Activated CD4-positive, alpha-beta T cell treated with anti-CD3 and anti-CD28 coated beads, Interleukin-2, amount 50 U/mL, for 4 hours (primary cell): ENCODE results near the gene GDI1.

Experiments
- DNase-seq, 2 experiments: peaks; one replicate each; pipeline ENCODE4 v3.0.0-alpha.2; 2020

The GDI1 gene

DNA sequence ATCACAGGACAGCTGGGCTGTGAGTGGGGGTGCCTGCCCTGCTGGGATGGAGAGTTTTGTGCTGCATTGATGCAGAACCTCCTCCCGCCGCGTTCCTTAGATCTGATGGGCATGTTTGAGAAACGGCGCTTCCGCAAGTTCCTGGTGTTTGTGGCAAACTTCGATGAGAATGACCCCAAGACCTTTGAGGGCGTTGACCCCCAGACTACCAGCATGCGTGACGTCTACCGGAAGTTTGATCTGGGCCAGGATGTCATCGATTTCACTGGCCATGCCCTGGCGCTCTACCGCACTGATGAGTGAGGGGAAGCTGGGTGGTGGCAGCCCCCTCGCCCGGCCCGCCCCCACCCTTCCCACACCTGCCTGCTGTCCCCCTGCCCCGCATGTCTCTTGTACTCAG is 2.9 kb downstream of the GDI1 start:
- no peak for DNase-seq

DNA sequence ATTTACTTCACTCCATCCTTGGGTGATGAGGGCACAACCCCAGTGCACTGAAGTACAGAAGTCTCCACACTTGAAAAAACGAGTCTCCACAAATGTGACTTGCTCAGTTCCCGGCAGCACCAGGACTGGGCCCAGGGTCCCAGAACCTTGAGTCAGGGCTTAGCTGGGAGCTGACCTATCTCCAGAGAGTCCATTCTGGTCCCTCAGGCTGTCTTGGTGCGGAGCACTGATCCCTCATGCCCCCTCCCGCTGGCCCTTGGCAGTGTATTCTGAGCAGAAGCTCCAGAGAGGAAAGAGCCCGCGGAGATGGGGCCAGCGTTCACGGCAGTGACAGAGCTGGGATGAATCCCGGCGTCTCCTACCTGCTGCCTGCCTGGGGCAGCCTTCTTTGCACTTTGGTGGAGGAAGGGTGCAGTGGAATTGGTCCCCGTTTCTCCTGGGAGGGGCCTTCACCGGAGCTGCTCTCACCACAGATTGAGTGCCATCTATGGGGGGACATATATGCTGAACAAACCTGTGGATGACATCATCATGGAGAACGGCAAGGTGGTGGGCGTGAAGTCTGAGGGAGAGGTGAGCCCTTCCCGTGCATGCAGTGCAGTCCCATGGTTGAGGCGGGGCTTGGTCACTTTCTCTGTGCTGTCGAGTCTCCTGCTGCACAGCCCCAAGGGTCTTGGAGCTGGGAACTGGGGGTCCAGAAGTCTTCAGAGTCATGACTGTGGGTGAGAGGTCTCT is 3.8 kb downstream of the GDI1 start:
- no peak for DNase-seq

DNA sequence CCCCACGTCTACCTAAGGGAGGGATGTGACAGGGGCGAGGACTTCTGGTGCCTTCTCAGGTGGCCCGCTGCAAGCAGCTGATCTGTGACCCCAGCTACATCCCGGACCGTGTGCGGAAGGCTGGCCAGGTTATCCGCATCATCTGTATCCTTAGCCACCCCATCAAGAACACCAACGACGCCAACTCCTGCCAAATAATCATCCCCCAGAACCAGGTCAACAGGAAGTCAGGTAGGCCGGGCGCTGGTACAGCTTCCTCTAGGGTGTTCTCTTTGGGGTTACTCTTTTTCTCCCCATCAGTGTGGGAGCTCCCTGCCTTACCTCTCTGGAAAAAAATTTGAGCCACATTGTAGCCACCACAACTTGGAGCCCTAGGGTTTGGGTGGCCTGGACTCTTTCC is 4.6 kb downstream of the GDI1 start:
- no peak for DNase-seq

DNA sequence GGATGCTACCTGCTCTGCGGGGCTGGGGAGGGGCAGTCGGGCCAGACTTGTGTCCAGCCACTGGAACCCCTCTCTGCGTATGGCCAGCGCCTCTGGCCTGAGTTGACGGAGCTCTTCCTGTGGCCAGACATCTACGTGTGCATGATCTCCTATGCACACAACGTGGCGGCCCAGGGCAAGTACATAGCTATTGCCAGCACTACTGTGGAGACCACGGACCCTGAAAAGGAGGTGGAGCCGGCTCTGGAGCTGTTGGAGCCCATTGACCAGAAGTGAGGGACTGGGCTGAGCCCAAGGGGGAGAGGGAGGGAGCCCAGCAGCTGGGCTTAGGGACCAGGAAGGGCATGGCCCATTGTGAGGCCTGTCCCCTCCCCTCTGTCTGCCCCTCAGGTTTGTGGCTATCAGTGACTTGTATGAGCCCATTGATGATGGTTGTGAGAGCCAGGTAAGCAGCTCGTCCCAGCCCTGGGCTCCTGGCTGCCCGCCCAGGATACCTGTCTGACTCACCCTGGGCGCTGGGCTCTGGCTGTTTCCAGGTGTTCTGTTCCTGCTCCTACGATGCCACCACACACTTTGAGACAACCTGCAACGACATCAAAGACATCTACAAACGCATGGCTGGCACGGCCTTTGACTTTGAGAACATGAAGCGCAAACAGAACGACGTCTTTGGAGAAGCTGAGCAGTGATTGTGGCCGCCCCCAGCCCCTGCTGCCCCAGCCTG is 5.2 kb downstream of the GDI1 start:
- DNase-seq = no peak

DNA sequence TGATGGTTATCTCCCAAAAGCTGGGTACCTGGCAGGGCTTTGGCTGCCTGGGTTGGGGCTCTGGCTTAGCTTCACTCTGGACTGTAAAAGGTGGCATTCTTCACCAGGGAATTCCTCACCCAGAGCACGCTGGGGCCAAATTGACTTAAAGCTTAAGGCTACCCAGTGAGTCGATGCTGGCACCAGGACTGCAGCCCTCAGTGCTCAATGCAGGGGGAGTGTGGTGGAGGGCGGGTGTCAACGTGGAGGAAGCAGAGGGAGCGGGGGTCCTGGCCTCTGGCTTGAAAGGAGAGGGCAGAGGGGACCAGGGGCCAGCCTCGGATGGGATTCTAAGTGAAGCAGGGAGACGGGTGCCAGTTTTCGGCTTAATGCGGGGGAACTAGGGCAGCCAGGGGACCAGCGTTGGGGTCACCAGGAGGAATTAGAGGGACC is 6.5 kb downstream of the GDI1 start:
- DNase-seq = no peak

DNA sequence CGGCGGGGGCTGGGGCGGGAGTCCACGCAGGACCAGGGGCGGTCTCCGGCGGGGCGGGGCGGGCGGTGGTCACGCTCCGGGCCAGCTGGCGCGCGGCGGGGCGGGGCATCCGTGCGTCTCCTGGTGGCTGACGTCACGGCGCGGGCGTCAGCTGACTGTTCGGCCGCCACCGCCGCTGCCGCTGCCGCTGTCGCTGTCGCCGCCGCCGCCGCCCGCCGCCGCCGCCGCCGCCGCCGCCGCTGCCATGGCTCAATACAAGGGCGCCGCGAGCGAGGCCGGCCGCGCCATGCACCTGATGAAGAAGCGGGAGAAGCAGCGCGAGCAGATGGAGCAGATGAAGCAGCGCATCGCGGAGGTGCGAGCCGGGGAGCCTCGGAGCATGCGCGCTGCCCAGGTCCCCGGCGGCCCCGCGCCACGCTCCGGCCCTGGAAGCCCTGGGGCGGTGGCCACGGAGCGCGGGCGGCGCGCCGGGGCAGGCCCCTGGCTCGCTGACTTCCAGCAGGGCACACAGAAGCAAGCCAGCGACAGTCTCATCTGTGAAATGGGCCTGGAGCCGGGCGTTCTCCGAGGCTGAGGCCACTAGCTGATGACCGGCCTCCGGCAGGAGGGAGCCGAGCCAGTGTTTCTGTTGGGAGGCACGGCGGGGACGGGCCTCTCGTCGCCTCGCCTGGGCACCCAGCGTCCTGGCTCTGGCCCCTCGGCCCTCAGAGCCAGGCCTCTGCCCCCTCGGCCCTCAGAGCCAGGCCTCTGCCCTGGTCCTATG is 7.2 kb downstream of the GDI1 start, which contains the start of gene FAM50A:
FAM50A (plus strand) TSS at position 150 of the 763 bp plus-strand sequence; CDS start at position 245, 95 bp downstream.
- DNase-seq = peak; percentile 36 to 46

DNA sequence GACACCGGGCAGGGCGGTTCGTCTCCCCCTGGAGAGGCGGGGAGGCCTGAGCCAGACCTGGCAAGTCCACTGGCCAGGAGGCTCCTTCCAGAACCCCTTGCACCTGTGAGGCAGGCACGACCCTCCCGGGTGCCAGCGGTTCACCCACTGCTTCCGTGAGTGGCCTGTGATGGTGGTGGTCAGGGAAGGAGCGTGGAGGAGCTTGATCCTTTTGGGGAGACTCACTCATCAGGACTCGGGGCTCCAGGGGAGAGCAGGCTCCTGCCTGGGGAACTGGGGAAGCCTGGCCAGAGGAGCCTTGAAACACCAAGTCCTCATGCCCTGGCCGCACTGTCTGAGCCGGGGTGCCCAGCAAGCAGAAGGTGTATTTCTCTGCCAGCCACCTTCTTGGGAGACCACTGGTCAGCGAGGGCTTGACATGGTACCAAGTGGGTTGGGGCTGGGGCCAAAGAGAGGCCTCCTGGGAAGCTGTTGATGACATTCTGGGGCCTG is 7.8 kb downstream of the GDI1 start:
- no peak for DNase-seq

DNA sequence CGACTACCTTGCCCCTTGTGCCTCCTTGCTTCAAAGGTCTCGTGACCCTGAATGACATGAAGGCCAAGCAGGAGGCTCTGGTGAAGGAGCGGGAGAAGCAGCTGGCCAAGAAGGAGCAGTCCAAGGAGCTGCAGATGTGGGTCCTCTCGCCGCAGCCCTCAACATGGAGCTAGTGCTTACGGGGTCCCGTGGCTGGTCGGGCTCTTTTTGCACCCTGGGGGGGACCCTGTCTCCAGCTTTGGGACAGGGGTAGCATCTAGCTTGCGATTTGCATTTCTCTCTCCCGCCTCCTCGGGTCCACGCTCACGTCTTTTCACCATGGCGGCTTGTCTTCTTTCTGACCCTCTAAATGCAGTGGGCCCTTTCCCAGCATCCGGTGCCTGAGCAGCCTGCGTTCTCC is 8.8 kb downstream of the GDI1 start:
- DNase-seq = no peak

DNA sequence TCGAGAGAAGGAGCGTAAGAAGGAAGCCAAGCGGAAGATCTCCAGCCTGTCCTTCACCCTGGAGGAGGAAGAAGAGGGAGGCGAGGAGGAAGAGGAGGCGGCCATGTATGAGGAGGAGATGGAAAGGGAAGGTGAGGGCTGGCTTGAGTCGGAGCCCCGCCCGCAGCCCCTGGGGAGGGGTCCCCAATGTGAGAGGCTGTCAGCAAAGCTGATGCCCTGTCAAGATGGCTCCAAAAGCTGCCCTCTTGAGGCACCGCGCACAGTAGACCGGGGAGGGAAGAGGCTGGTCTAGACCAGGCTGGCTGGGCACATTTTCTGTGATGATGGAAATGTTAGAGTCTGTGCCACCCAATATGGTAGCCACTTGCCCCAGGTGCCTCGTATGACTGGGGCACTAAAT is 9.5 kb downstream of the GDI1 start:
- DNase-seq = no peak

DNA sequence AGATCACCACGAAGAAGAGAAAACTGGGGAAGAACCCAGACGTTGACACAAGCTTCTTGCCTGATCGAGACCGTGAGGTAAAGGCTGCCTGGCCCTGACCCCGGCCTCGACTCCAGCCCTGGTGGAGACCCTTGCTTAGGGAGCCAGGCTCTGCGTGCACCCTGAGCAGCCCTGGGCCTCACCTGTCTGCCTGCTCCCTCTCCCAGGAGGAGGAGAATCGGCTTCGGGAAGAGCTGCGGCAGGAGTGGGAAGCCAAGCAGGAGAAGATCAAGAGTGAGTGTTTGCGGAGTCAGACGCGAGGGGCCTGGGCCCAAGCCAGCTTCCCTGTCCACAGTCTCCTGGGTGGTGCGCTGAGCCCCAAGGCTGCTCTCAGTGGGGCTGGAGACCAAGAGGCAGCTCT is 11.5 kb downstream of the GDI1 start:
- DNase-seq = no peak

DNA sequence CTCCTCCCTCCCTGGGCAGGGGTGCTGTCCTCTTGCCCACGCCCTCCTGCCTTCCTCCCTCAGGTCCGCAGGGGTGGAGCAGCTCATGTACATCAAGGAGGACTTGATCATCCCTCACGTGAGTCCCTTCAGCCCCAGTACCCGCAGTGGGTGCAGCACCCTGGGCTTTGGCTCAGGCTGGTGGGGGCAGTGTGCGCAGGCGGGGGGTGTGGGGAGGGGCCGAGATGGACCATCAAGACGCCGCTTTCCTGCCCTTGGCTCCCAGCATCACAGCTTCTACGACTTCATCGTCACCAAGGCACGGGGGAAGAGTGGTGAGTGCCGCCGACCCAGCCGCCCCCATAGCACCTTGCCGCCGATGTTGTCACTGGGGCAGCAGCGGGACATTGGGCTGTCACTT is 12.7 kb downstream of the GDI1 start:
- no peak for DNase-seq

DNA sequence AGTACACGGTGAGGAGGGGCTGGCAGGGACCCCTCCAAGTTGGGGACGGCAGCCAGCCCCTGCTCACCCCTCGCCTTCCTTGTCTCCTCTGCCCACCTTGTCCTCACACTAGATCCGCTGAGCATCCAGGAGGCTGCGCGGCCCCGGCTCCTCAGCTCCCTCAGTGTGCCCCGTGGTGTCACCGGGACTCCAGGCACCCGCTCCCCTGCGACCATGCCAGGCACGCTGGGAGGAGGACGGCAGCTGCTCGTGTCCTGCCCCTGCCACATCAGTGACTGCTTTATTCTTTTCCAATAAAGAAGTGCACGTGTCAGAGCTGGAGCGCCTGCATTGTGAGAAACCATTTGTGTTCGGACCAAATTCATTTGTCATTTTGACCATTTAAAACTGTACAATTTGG is 13.4 kb downstream of the GDI1 start:
- DNase-seq = no peak

DNA sequence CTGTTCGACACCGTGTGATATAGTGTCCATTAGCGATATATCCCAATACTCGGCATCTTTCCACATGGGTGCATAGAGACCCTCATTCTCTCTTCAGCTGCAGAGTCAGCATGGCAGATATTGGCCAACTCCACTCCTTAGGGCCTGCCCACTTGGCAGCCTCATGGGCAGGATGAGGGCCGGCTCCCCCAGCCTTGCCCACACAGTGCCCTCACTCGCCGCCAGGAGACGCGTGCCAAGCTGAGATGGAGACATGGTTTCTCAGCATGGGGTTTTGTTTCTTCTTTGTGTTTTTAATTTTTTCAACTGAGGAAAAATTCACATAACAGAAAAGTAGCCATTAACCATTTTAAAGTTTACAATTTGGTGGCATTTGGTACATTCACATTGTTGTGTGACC is 15.9 kb downstream of the GDI1 start:
- no peak for DNase-seq

DNA sequence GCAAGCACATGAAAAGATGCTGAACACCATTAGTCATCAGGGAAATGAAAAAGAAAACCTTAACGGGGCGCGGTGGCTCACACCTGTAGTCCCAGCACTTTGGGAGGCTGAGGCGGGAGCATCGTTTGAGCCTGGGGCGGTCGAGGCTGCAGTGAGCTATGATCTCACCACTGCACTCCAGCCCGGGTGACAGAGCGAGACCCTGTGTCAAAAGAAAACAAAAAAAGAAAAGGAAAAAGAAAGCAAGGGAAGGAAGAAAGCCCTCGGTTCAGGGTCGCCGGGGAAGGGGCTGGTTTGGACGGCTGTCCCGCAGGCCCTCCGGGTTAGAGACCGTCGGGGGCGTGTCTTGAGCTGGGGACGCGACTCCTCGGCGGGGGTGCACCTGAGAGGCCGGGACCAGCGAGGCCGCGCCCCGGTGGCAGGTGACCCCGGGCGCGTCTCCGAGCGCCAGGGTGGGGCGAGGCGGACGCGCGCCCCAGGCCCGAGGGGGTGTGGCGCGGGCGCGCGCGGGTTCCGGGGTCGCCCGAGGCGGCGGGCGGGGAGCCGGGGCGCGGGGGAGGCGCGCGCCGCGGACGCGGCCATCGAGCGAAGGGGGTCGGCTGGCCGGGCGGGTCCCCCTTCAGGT is 20.6 kb downstream of the GDI1 start:
- DNase-seq = peak; percentile 18 to 39

DNA sequence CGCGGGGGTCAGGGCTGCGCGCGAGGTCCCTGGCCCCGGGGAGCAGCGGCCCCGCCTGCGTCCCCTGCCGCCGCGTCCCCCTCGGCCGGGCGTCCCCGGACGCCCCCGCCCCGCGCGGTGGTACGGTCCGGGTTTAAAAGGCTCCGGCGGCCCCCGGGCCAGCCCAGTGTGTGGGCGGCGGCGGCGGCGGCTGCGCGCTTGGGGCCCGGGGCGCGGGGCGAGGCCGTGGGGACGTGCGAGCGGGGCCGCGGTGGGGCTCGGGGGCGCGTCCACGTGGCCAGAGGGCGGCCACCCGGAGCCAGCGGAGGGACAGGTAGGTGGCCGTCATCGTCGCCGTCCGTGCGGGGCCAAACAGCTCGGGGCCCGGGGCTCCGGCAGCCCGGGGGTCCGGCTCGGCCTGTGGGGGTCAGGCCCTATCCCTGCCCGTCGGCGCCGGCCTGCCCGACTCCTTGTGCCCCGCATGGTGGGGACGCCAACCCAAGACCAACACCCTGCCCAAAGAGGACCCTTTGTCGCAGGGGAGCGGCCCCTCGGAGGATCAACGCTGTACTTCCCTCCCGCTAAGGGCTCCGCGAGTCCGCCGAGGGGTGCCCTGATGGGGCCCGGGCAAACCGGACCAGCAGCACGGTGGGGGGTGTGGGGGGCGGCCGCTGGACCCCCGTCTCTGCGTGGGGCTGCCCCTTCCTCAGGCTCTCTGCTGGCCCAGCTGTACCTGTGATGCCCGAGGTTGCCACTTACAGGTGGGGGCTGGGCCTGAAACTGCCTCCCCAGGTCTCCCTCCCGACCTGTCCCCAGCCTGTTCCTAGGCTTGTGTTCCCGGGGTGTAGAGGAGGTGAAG is 21.4 kb downstream of the GDI1 start, which contains the start of gene PLXNA3:
PLXNA3 (plus strand) TSS at position 166 of the 838 bp plus-strand sequence. CDS start 1,903 bp downstream, outside the sequence.
- peak; percentile 55 for DNase-seq

DNA sequence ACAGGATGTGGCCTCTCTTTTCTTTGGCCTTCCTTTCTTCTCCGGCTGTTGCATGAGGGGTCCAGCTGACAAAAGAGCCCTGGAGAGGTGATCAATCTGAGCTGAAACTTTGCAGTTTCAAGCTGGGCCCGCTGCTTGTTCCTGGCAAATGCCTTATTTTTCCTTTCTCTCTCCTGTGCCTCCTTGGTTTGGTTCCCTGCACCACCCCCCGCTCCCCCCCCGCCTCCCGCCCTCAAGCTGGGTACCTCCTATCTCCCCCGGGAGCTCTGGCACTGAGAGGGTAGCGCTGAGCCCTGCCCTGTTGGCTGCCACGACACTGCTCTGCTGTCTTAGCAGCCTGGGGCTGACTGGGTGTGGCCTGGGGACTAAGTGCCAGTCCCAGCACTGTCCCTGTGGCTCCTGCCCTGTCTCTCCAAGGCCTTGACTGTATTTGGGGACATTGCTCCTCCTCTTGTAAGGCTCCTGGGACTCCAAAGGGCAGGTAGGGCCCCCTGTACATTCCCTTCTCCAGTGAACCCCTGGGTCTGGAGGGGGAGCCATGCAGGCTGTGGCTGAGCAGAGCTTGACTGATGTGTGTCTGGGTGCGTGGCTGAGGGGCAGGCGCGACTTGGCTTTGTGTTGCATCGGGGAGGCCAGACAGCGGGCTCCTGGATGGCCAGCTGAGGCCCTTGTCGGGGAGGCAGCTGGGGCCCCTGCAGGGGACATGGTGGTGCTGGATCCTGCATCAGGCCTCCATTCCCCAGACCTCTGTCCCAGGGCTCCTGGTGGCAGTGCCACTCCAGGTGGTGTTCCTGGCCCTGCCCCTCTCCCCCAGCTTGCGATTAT is 22.2 kb downstream of the GDI1 start:
- DNase-seq = no peak

DNA sequence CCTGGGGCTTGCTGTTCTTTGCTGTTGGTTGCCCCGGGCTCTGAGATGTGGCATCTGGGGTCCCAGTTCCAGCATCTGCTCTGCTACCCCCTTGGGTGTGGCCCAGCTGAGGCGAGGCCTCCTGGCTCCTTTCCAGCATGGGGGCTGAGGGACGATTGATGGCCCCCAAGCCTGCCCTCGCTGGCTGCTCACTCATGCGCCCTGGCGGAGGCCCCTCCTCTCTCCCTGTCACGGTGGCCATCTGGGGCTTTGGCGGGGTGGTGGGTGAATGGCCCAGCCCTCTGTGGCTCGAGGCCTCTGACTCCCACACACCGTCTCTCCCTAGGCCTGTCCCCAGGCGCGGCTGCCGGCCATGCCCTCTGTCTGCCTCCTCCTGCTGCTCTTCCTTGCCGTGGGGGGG is 22.9 kb downstream of the GDI1 start:
- no peak for DNase-seq

DNA sequence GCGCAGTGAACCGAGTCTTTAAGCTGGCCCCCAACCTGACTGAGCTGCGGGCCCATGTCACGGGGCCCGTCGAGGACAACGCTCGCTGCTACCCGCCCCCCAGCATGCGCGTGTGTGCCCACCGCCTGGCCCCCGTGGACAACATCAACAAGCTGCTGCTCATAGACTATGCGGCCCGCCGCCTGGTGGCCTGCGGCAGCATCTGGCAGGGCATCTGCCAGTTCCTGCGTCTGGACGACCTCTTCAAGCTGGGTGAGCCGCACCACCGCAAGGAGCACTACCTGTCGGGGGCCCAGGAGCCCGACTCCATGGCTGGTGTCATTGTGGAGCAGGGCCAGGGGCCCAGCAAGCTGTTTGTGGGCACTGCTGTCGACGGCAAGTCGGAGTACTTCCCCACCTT is 23.4 kb downstream of the GDI1 start:
- no peak for DNase-seq

DNA sequence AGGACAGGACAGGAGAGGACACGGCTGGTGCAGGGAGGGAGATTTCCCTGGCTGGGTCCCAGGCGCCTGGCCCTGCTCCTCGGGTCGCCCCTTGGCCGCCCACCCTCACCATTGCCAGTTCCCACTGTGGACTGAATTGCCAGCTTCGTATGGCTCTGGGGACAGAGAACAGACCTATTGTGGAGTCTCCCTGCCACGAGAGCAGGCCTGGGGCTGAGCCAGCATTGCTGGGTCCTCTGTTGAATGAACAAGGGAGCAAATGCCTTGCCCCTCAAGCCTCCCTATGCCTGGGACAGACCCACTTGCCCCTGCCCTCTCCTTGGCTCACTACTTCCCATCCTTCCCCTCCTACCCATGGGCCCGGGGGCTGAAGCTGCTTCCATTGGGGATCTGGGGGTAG is 25.4 kb downstream of the GDI1 start:
- DNase-seq = no peak

DNA sequence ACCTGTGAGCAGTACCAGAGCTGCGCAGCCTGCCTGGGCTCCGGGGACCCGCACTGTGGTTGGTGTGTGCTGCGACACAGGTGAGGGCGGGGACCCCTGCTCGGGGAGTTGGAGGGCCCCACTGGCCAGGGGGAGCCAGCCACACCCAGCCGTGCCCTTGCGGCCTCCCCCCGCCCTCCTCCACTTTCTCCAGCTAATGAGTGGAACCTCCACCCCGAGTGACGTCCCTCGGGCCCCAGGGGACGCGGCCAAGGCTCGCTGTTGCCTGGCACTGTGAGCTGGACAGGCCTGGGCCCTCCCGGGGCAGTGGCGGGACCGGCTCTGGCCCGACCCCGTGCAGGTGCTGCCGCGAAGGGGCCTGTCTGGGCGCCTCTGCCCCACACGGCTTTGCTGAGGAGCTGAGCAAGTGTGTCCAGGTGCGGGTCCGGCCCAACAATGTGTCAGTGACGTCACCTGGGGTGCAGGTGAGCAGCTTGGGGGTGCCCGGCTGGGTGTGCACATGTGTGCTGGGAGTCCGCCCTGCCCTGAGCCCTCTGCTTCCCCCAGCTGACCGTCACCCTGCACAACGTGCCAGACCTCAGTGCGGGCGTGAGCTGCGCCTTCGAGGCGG is 26.8 kb downstream of the GDI1 start:
- DNase-seq = no peak
